H54 (cell line): ENCODE measurements around the gene ERH.

Experiments
- DNase-seq: peaks from one replicate; pipeline ENCODE4 v3.0.0; 2011; ENCODE audit warnings: low spot score, mixed read lengths; ENCODE audit not compliant: insufficient read length
- FAIRE-seq: peaks from 3 replicates; lab custom pipeline; 2011; peaks lifted over from hg19 to GRCh38; lab: Jason Lieb, UNC
- POLR2A ChIP-seq: IDR thresholded peaks from 2 replicates; pipeline ENCODE4 v1.6.1; 2011; ENCODE audit warnings: low read depth, mild to moderate bottlenecking, low read length

Gene ERH

GRCh38 chr14:69373104-69373503, 25.0 kb downstream of the ERH start:
- no peak for TF ChIP-seq POLR2A
- FAIRE-seq (no peak), DNase-seq (no peak)

- FAIRE-seq, result no peak
Measured at GRCh38 chr14:69372146-69372545, 26.0 kb downstream of the ERH start.

GRCh38 chr14:69370061-69370460, 28.0 kb downstream of the ERH start:
- no peak for FAIRE-seq
- TF ChIP-seq POLR2A, result no peak
- DNase-seq, result no peak

More at GRCh38 chr14:69372146-69372545, 26.0 kb downstream of the ERH start:
- no peak for DNase-seq
- no peak for TF ChIP-seq POLR2A

- TF ChIP-seq POLR2A, result no peak
- DNase-seq (no peak), FAIRE-seq (no peak)
Measured at GRCh38 chr14:69368381-69368780, 29.7 kb downstream of the ERH start.

GRCh38 chr14:69366761-69367160, 31.3 kb downstream of the ERH start:
- no peak for FAIRE-seq
- no peak for DNase-seq
- no peak for TF ChIP-seq POLR2A

- no peak for DNase-seq
- no peak for TF ChIP-seq POLR2A
- no peak for FAIRE-seq
Measured at GRCh38 chr14:69366069-69366468, 32.0 kb downstream of the ERH start.

- no peak for DNase-seq
- no peak for FAIRE-seq
- no peak for TF ChIP-seq POLR2A
Measured at GRCh38 chr14:69364378-69364777, 33.7 kb downstream of the ERH start.

- TF ChIP-seq POLR2A, result no peak
- FAIRE-seq (no peak), DNase-seq (no peak)
Measured at GRCh38 chr14:69363964-69364363, 34.1 kb downstream of the ERH start.

- TF ChIP-seq POLR2A, result no peak
- DNase-seq, result no peak
- no peak for FAIRE-seq
Measured at GRCh38 chr14:69363055-69363454, 35.0 kb downstream of the ERH start.

- FAIRE-seq, result no peak
Measured at GRCh38 chr14:69360438-69361108, 37.5 kb downstream of the ERH start.

GRCh38 chr14:69358966-69359365, 39.1 kb downstream of the ERH start:
- no peak for TF ChIP-seq POLR2A
- no peak for FAIRE-seq
- DNase-seq, result no peak

More at GRCh38 chr14:69360438-69361108, 37.5 kb downstream of the ERH start:
- no peak for TF ChIP-seq POLR2A
- no peak for DNase-seq

- FAIRE-seq (no peak), DNase-seq (no peak)
- TF ChIP-seq POLR2A, result no peak
Measured at GRCh38 chr14:69358233-69358963, 39.7 kb downstream of the ERH start.

GRCh38 chr14:69357544-69358200, 40.4 kb downstream of the ERH start:
- no peak for DNase-seq
- no peak for FAIRE-seq

GRCh38 chr14:69356903-69357543, 41.1 kb downstream of the ERH start:
- DNase-seq (no peak), FAIRE-seq (no peak)
- no peak for TF ChIP-seq POLR2A

More at GRCh38 chr14:69357544-69358200, 40.4 kb downstream of the ERH start:
- TF ChIP-seq POLR2A, result no peak
